Measurements from ENCODE around the gene LILRB1.
"Not testable (repeated sequence)": the region's sequence is repeated elsewhere in the genome, so short reads cannot be mapped to it uniquely, and the experiment has no call there.

The LILRB1 gene

DNA sequence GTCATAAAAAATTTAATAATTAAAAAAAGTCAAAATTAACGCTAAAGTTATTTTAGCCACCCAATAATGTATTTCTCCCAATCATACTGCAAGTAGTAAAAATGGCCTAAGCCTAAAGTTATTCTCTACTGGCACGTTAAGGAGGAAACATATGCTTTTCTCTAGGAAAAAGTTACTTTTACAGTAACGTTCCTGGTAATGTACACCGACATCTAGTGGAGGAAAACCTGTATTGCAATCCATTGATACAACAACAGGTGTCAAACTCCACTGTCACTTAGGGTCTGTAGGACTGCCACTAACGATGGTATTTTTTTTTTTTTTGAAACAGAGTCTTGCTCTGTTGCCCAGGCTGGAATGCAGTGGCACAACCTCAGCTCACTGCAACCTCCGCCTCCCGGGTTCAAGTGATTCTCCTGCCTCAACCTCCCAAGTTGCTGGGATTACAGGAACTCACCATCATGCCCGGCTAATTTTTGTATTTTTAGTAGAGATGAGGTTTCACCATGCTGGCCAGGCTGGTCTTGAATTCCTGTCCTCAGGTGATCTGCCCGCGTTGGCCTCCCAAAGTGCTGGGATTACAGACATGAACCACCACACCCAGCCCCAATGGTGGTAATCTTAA, 46.0 kb downstream of the LILRB1 start:
- DNase-seq (ENCODE audit: low spot score): peak; percentile 63
- peak; percentile 49 for TF ChIP-seq CTCF (IDR thresholded peaks at IDR 0.05; ENCODE audit: extremely low read depth, missing control alignments)

DNA sequence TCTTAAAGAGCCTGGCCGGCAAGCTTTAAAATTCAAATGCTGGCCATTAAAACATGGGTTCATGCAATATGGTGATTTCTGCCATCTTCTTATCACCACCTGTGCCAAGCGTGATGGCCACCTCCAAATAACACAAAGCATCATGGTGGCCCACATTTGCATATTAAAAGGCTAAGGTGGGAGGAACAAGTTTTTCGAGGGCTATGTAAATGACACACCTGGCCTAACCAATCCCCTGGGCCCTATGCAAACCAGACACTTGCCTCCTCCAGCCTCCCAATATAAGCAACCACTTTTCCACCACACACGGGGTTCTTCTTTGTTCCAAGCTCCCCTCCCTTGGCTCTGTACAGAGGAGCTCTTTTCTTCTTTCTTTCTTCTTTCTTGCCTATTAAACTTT, 46.9 kb downstream of the LILRB1 start:
- TF ChIP-seq CTCF (IDR thresholded peaks at IDR 0.05; ENCODE audit: extremely low read depth, missing control alignments): no peak
- DNase-seq (ENCODE audit: low spot score): no peak

GRCh38 chr19:54681596-54681995, 51.3 kb downstream of the LILRB1 start:
- DNase-seq (ENCODE audit: low spot score): not testable (repeated sequence)

DNA sequence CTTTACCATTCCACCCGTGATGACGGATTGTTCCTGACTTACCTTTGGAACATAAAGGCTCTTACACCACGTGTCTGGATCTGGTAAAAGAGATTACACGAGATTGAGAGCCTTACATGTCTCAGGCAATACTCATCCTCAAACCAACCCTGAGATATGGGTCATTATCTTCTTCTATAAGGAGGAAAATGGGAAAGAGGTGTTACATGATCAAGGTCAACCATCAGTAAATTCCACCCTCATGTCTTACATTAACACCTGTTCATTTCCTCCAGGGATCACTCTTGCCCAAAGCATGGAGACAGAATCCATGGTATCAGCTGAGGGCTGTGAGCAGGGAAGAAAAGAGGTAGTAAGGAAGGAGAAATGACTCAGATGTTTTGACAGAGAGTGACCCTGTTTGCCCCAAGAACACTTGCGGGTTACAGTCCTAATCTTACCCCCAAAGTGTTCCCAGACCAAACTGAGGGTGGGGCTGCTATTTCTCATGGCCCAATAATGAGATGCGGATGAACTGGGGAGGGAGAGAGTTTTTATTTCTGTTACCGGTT, 52.1 kb downstream of the LILRB1 start:
- no peak for DNase-seq (ENCODE audit: low spot score)
- TF ChIP-seq CTCF (IDR thresholded peaks at IDR 0.05; ENCODE audit: extremely low read depth, missing control alignments): no peak

DNA sequence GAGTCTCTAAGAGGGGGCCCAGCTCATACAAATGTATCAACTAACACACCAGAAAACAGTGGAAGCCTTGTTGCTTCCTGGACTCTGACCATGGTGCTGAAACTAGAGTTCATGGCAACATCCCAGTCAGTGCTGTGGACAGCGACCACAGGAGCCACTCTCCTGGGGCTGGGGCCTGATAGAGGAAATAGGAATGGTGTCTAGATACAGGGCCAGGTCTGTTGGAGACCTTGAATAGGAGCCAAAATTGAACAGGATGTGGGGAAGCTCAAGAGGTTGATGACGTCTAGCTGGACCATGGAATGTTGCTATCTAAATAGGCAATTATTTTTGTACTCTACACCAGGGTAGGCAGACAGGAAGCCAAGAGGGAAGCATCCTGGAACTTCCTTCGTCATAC, 54.2 kb downstream of the LILRB1 start:
- no peak for TF ChIP-seq CTCF (IDR thresholded peaks at IDR 0.05; ENCODE audit: extremely low read depth, missing control alignments)
- DNase-seq (ENCODE audit: low spot score): peak; percentile 46
